IPS-11a (cell line): Measurements from ENCODE around the gene TTLL13.
"Not testable (repeated sequence)": the region's sequence is repeated elsewhere in the genome, so short reads cannot be mapped to it uniquely, and the experiment has no call there.

Experiments used
- H3K4me3 ChIP-seq: one replicate; pipeline ENCODE4 v1.5.1; 2013; ENCODE audit warnings: low read depth, low read length, control low read depth

The TTLL13 gene

GRCh38 chr15:90233387-90234095 is 15.8 kb upstream of the TTLL13 start, which contains the start of gene CIB1:
CIB1 (minus strand) TSS chr15:90233941; CDS start chr15:90233885, 56 bp downstream.
- peak within 1 kb of the TSS; percentile 72 for H3K4me3 ChIP-seq

- H3K4me3 ChIP-seq = peak within 1 kb of the TSS; percentile 72
These were observed 15.0 kb upstream of the TTLL13 start, which contains the start of gene GDPGP1 for GRCh38 chr15:90234096-90234988. GDPGP1 (plus strand) TSS chr15:90234209; CDS start chr15:90240909, 6,700 bp downstream.

GRCh38 chr15:90239371-90239770 is 10.0 kb upstream of the TTLL13 start:
- H3K4me3 ChIP-seq = no peak overlapping the region

- no peak overlapping the region for H3K4me3 ChIP-seq
These were observed 8.5 kb upstream of the TTLL13 start for GRCh38 chr15:90240856-90241255.

- no peak overlapping the region for H3K4me3 ChIP-seq
These were observed 7.8 kb upstream of the TTLL13 start for GRCh38 chr15:90241343-90242192.

- no peak overlapping the region for H3K4me3 ChIP-seq
These were observed 5.3 kb upstream of the TTLL13 start for GRCh38 chr15:90243943-90244639.

GRCh38 chr15:90248789-90249202 is 560 bp upstream of the TTLL13 start:
- H3K4me3 ChIP-seq = no peak overlapping the region

- H3K4me3 ChIP-seq = no peak overlapping the region
These were observed 8.4 kb downstream of the TTLL13 start for GRCh38 chr15:90257776-90258175.

GRCh38 chr15:90259524-90259923 is 10.2 kb downstream of the TTLL13 start:
- no peak overlapping the region for H3K4me3 ChIP-seq

- H3K4me3 ChIP-seq = not testable (repeated sequence)
These were observed 11.4 kb downstream of the TTLL13 start for GRCh38 chr15:90260731-90261130.

- H3K4me3 ChIP-seq = no peak overlapping the region
These were observed 12.5 kb downstream of the TTLL13 start for GRCh38 chr15:90261811-90262210.

GRCh38 chr15:90262426-90262825 is 13.1 kb downstream of the TTLL13 start:
- no peak overlapping the region for H3K4me3 ChIP-seq

GRCh38 chr15:90264671-90265070 is 15.3 kb downstream of the TTLL13 start:
- peak overlapping the region; percentile 89 for H3K4me3 ChIP-seq

GRCh38 chr15:90265271-90266060 is 16.1 kb downstream of the TTLL13 start, which contains the start of gene NGRN:
NGRN (plus strand) TSS chr15:90265672; CDS start chr15:90265713, 41 bp downstream.
- peak within 1 kb of the TSS; percentile 89 for H3K4me3 ChIP-seq

- H3K4me3 ChIP-seq = peak overlapping the region; percentile 89
These were observed 16.7 kb downstream of the TTLL13 start for GRCh38 chr15:90266061-90266431.

- peak overlapping the region; percentile 89 for H3K4me3 ChIP-seq
These were observed 17.1 kb downstream of the TTLL13 start for GRCh38 chr15:90266485-90266884.

GRCh38 chr15:90268415-90268814 is 19.1 kb downstream of the TTLL13 start:
- no peak overlapping the region for H3K4me3 ChIP-seq

- no peak overlapping the region for H3K4me3 ChIP-seq
These were observed 21.3 kb downstream of the TTLL13 start for GRCh38 chr15:90270502-90271150.
